NT2/D1 (cell line): ENCODE data around the gene KCTD2.
"Not testable (repeated sequence)": the region's sequence is repeated elsewhere in the genome, so short reads cannot be mapped to it uniquely, and the experiment has no call there.

Source experiments
- DNase-seq: peaks from one replicate; pipeline ENCODE4 v3.0.0-alpha.2; 2011; ENCODE audit warnings: low read depth, low spot score
- H3K27me3 ChIP-seq: 2 replicates; pipeline ENCODE4 v1.6.0; 2011; ENCODE audit warnings: mild to moderate bottlenecking; ENCODE audit not compliant: insufficient read length, insufficient read depth
- H3K36me3 ChIP-seq: 2 replicates; pipeline ENCODE4 v1.6.1; 2011; ENCODE audit warnings: mild to moderate bottlenecking, low read length, mixed read lengths; ENCODE audit not compliant: insufficient read depth, insufficient read length
- H3K4me1 ChIP-seq: 2 replicates; pipeline ENCODE4 v1.5.1; 2011; ENCODE audit not compliant: insufficient read depth, insufficient read length
- H3K4me3 ChIP-seq: 2 replicates; pipeline ENCODE4 v1.5.1; 2011; ENCODE audit warnings: low read depth; ENCODE audit not compliant: insufficient read length
- H3K9ac ChIP-seq: 2 replicates; pipeline ENCODE4 v1.6.0; 2011; ENCODE audit warnings: low read depth; ENCODE audit not compliant: insufficient read length
- H3K9me3 ChIP-seq: 2 replicates; pipeline ENCODE4 v1.5.1; 2011; ENCODE audit warnings: mild to moderate bottlenecking, low read length; ENCODE audit not compliant: insufficient read depth
- SUZ12 ChIP-seq: IDR thresholded peaks from 2 replicates; pipeline ENCODE4 v1.6.1; 2011; ENCODE audit not compliant: insufficient read length, insufficient read depth; ENCODE audit errors: extremely low read depth
- YY1 ChIP-seq: IDR thresholded peaks from 2 replicates; pipeline ENCODE4 v1.6.1; 2011; ENCODE audit not compliant: insufficient read length, insufficient read depth
- ZNF274 ChIP-seq: IDR thresholded peaks from 2 replicates; pipeline ENCODE4 v1.6.1; 2011; ENCODE audit warnings: mild to moderate bottlenecking, low read depth, low read length

Gene KCTD2

DNA sequence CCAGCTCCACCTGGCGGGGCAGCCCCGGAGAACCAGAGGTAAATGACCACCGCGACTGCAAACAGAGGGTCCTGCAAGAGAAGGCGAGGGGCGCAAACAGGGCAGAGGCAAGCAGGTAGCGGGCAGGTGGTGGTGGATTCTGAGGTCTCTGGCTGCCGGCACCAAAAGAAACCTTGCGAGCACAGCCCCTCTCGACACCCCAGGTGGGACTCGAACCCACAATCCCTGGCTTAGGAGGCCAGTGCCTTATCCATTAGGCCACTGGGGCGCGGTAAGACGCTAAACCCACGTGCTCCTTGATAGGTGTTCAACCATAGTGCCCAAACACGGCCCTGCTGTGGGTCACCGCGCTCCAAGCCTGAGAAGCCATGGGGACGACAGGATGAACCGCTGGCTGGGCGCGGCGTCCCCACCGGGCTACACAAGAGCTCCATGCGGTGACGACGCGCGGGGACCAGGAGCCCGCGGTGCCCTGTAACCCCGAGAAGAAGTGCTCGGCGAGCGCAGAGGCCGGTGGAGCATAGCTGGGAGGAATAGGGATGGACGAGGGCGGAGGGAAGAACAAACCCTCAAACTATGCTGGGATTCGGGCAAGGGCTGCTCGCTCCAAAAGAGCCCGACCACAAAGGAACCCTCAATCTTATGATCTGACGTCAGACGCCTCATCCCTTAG, 12.7 kb upstream of the KCTD2 start:
- H3K36me3 ChIP-seq, result peaks cover 25% of the 10 kb centered on the region
- TF ChIP-seq SUZ12, result no peak
- TF ChIP-seq YY1, result no peak
- no peak for TF ChIP-seq ZNF274
- H3K9ac ChIP-seq, result peak overlapping the region; percentile 91
- H3K4me3 ChIP-seq, result peak overlapping the region; percentile 85
- peaks cover 22% of the 10 kb centered on the region for H3K9me3 ChIP-seq
- DNase-seq, result peak; percentile 76
- H3K27me3 ChIP-seq, result no peaks in the 10 kb centered on the region
- peaks cover 9% of the 10 kb centered on the region for H3K4me1 ChIP-seq

DNA sequence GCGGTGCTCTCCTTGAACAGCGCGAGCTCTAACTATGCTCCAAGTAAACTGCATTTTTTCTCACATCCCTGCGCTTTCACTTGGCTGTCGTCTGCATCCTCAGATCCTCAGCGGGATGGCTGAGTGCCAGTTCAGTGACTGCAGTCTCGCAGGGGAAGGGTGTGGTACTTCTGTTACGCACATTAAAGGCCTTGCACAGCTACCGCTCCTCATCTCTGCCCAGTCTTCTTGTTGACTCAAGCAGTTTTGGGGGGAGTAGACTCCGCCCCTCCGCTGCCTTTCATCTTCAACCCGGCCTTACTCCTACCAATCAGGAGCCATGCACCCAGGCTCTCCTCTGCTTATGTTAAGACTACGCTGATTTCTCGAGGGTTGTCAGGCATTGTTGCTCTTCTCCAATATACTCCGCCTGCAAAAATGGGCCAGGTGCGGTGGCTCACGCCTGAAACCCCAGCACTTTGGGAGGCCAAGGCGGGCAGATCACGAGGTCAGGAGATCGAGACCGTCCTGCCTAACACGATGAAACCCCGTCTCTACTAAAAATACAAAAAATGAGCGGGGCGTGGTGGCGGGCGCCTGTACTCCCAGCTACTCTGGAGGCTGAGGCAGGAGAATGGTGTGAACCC, 10.3 kb upstream of the KCTD2 start:
- H3K4me3 ChIP-seq, result no peak overlapping the region
- peaks cover 48% of the 10 kb centered on the region for H3K36me3 ChIP-seq
- no peaks in the 10 kb centered on the region for H3K9me3 ChIP-seq
- H3K4me1 ChIP-seq, result peaks cover 9% of the 10 kb centered on the region
- H3K9ac ChIP-seq, result no peak overlapping the region
- no peak for DNase-seq
- TF ChIP-seq SUZ12, result no peak
- no peak for TF ChIP-seq YY1
- TF ChIP-seq ZNF274, result no peak
- no peaks in the 10 kb centered on the region for H3K27me3 ChIP-seq

DNA sequence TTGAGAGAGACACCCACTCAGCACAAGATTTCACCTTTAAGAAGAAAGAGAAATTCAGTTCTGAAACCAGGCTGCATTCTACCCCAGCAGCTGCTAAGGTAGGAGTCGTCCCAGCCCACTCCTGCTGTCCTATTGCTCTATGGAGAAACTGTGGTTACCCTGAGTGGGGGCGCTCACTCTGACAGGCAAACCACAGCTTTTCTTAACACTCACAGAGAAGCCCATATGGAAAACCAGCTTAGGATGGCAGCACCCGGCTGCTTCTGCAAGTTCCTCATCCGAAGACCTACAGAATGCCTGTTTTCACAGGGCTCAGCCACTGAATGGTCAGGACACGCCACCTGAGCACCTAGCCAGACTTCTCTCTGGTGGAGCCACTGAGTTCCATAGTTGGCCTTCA, 7.8 kb upstream of the KCTD2 start:
- Histone ChIP-seq H3K9me3 (no peaks in the 10 kb centered on the region), H3K36me3 (peaks cover 56% of the 10 kb centered on the region), H3K9ac (no peak overlapping the region), H3K4me3 (no peak overlapping the region), H3K27me3 (no peaks in the 10 kb centered on the region), H3K4me1 (peaks cover 16% of the 10 kb centered on the region)
- DNase-seq, result no peak
- TF ChIP-seq SUZ12 (no peak), YY1 (no peak), ZNF274 (no peak)

DNA sequence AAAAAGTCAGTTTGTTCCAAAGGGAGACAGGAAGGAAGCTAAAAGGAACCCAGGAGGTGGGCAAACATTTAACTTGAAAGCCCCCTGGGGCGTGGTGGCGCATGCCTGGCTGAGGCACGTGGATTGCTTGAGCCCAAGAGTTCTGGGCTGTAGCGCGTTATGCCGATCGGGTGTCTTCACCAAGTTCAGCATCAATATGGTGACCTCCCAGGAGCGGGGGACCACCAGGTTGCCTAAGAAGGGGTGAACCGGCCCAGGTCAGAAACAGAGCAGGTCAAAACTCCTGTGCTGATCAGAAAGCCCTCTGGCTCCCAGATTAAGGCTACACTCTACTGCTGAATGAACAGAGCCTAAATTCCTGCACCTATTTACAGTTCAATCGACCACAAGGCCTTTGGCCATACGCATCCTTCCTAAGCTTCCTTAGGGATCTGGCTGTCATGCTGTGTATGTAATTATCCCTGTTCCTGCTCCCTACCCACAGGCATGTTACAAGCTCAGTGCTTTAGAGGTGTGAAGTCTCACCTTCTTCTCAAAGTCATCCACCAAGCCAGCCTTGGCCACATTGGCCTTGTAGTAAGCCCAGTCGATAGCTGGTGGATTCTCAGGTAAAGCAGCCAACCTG, 5.3 kb upstream of the KCTD2 start:
- Histone ChIP-seq H3K4me1 (peaks cover 10% of the 10 kb centered on the region), H3K36me3 (peaks cover 50% of the 10 kb centered on the region), H3K27me3 (no peaks in the 10 kb centered on the region), H3K9ac (no peak overlapping the region), H3K9me3 (no peaks in the 10 kb centered on the region), H3K4me3 (no peak overlapping the region)
- TF ChIP-seq YY1, result no peak
- no peak for TF ChIP-seq SUZ12
- TF ChIP-seq ZNF274, result no peak
- no peak for DNase-seq

DNA sequence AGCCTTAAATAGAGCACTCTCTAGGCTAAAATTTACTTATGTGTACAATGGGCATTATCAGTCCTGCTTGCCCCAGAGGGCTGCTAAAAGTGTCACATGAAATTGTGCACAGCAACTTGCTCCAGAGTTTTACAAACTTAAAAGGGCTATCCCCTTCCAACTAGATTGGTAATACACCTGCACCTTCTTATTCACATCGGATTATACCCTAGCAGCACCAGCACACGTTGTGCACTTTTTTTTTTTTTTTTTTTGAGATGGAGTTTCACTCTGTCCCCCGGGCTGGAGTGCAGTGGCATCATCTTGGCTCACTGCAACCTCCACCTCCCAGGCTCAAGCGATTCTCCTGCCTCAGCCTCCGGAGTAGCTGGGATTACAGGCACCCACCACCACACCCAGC, 3.2 kb upstream of the KCTD2 start:
- H3K36me3 ChIP-seq, result peaks cover 41% of the 10 kb centered on the region
- DNase-seq, H3K4me1 ChIP-seq, H3K27me3 ChIP-seq, H3K9ac ChIP-seq, H3K9me3 ChIP-seq, H3K4me3 ChIP-seq: not testable (repeated sequence)

DNA sequence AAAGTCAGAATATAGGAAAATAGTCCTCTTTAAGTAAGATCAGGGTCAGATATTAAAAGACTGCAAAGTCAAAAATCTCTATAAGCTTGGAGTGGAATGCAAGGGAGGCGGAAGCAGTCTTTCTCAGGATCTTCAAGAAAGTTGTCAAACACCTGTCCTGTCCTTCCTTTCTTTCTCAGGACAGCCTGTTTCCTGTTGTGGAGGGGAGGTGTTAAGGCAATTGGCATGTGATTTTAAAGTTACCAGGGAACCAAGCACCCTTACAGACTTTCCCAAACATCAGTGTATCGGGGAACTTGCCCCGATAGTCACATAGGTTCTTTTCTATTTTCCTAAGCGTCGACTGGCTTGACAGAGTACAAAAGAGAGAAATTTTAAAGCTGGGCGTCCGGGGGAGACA, 2.3 kb upstream of the KCTD2 start:
- H3K36me3 ChIP-seq, result peaks cover 41% of the 10 kb centered on the region
- H3K4me1 ChIP-seq, result peaks cover 10% of the 10 kb centered on the region
- DNase-seq, result no peak
- H3K27me3 ChIP-seq, result no peaks in the 10 kb centered on the region
- H3K9me3 ChIP-seq, result no peaks in the 10 kb centered on the region
- H3K4me3 ChIP-seq, result no peak overlapping the region
- no peak for TF ChIP-seq ZNF274
- TF ChIP-seq SUZ12, result no peak
- no peak for TF ChIP-seq YY1
- no peak overlapping the region for H3K9ac ChIP-seq

DNA sequence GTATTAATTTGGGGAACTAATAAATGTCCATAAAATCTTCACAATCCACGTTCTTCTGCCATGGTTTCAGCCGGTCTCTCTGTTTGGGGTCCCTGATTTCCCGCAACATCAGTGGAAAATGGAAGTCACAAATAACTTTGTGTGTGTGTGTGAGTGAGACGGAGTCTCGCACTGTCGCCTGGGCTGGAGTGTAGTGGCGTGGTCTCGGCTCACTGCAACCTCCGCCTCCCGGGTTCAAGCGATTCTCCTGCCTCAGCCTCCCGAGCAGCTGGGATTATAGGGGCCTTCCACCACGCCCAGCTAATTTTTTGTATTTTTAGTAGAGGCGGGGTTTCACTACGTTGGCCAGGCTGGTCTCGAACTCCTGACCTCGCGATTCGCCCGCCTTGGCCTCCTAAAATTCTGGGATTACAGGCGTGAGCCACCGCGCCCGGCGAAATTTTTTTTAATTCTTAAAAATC, 1.0 kb upstream of the KCTD2 start:
- H3K9me3 ChIP-seq, H3K27me3 ChIP-seq, H3K4me1 ChIP-seq, DNase-seq: not testable (repeated sequence)
- H3K4me3 ChIP-seq, result peak overlapping the region; percentile 100
- H3K9ac ChIP-seq, result peak overlapping the region; percentile 99
- peaks cover 39% of the 10 kb centered on the region for H3K36me3 ChIP-seq
